GM23248 (cell line): ENCODE measurements around the gene QPRT. TPM values are rescaled to one million over a fixed set of nuclear protein-coding genes. Genes with fewer than 3 reads are reported as not detected.
"Not testable (repeated sequence)": the region's sequence is repeated elsewhere in the genome, so short reads cannot be mapped to it uniquely, and the experiment has no call there.

Source experiments
- DNase-seq: peaks from one replicate; pipeline ENCODE4 v3.0.0-alpha.2; 2015
- H2AFZ ChIP-seq: fragments of 200-600 bp; sonication (generic); 2 replicates; pipeline ENCODE4 v1.6.1; 2016; ENCODE audit warnings: antibody characterized with exemption
- H3F3A ChIP-seq: fragments of 200-600 bp; sonication (generic); 2 replicates; pipeline ENCODE4 v1.6.1; 2016; ENCODE audit warnings: mild to moderate bottlenecking, antibody characterized with exemption, mixed run types; ENCODE audit not compliant: insufficient read depth
- H3K27ac ChIP-seq: fragments of 200-600 bp; sonication (generic); 2 replicates; pipeline ENCODE4 v1.5.1; 2016; ENCODE audit warnings: mild to moderate bottlenecking
- H3K27me3 ChIP-seq: fragments of 200-600 bp; sonication (generic); replicated peaks from 2 replicates; pipeline ENCODE4 v1.6.1; 2016; ENCODE audit warnings: mild to moderate bottlenecking; ENCODE audit not compliant: insufficient read depth
- H3K36me3 ChIP-seq: fragments of 200-600 bp; sonication (generic); 2 replicates; pipeline ENCODE4 v1.6.1; 2016; ENCODE audit warnings: low read depth, mild to moderate bottlenecking
- H3K4me1 ChIP-seq: fragments of 200-600 bp; sonication (generic); 2 replicates; pipeline ENCODE4 v1.6.1; 2016; ENCODE audit warnings: mild to moderate bottlenecking; ENCODE audit not compliant: insufficient read depth
- H3K4me2 ChIP-seq: fragments of 200-600 bp; sonication (generic); one replicate; pipeline ENCODE4 v1.6.1; 2016; ENCODE audit warnings: mild to moderate bottlenecking; ENCODE audit not compliant: unreplicated experiment
- H3K4me3 ChIP-seq: fragments of 200-600 bp; sonication (generic); 2 replicates; pipeline ENCODE4 v1.5.1; 2016; ENCODE audit warnings: mild to moderate bottlenecking
- H3K79me2 ChIP-seq: fragments of 200-600 bp; sonication (generic); 2 replicates; pipeline ENCODE4 v1.6.1; 2016; ENCODE audit warnings: mild to moderate bottlenecking; ENCODE audit not compliant: insufficient read depth
- H3K9ac ChIP-seq: fragments of 200-600 bp; sonication (generic); 2 replicates; pipeline ENCODE4 v1.6.1; 2016; ENCODE audit warnings: mild to moderate bottlenecking
- H3K9me2 ChIP-seq: fragments of 200-600 bp; sonication (generic); 2 replicates; pipeline ENCODE4 v1.6.1; 2016; ENCODE audit warnings: mixed run types, mild to moderate bottlenecking, moderate library complexity; ENCODE audit not compliant: insufficient read depth
- H3K9me3 ChIP-seq: fragments of 200-600 bp; sonication (generic); one replicate; pipeline ENCODE4 v1.6.1; 2017; ENCODE audit warnings: low read depth
- H4K20me1 ChIP-seq: fragments of 200-600 bp; sonication (generic); 2 replicates; pipeline ENCODE4 v1.6.0; 2016; ENCODE audit not compliant: insufficient read depth
- EZH2 ChIP-seq: fragments of 200-600 bp; sonication (generic); IDR thresholded peaks from 2 replicates; pipeline ENCODE4 v1.6.1; 2018; ENCODE audit warnings: antibody characterized with exemption, mild to moderate bottlenecking; ENCODE audit not compliant: insufficient read depth, poor library complexity, severe bottlenecking
- EZH2phosphoT487 ChIP-seq: fragments of 200-600 bp; sonication (generic); IDR thresholded peaks from 2 replicates; pipeline ENCODE4 v1.6.1; 2018; ENCODE audit warnings: antibody characterized with exemption, moderate library complexity, mild to moderate bottlenecking, low read depth; ENCODE audit not compliant: insufficient read depth
- WGBS, 2 experiments: methylation state at CpG; one replicate each; pipeline ENCODE4 v1.1.6; 2015 to 2017; ENCODE audit warnings: low lambda C conversion rate in 2 of 2, low coverage in 1 of 2; ENCODE audit errors: missing lambda C conversion rate in 2 of 2; 5-methylcytosine and 5-hydroxymethylcytosine counted together
- in situ Hi-C: fragments of 300-500 bp; cut with MboI; formaldehyde crosslinking; loops from 2 replicates; pipeline ENCODE4 v1.15.0; 2020
- polyA plus RNA-seq: library from polyadenylated mRNA; unstranded; fragments of >200 nt; fragmentation: Nextera tagmentation; extraction: Ambion mirVana; gene quantifications from 2 replicates; pipeline ENCODE4 v1.2.1, GENCODE V29; 2016
- total RNA-seq: library from RNA; depleted of rRNA; stranded (reverse); fragments of >200 nt; shearing (Covaris generic); gene quantifications from 2 replicates; pipeline ENCODE4 v1.2.3, GENCODE V29; 2014

QPRT gene
- total and polyA plus RNA-seq, 2 experiments from 2014 or later, result 0.32 to 0.85 TPM

DNA sequence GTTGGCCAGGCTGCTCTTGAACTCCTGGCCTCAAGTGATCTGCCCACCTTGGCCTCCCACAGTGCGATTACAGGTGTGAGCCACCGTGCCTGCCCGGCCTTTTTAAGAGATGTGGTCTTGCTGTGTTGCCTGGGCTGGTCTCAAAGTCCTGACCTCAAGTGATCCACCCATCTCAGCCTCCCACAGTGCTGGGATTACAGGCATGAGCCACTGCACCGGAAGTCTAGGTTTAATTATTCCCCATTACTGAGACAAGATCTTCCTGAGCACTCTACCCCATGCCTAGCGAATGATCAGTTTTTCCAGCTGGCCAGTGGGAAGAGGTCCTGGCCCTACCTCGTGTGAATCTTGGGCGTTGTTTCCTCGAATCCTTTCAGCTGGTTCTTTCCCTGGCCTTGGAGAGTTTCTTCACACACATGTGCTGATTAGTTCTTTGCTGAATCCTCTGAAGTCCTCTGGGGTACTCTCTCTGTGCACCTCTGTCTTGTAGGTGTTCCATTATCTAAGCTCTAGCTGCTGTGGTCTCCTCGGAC is 47.9 kb downstream of the QPRT start:
- H3F3A ChIP-seq, result no peaks in the 10 kb centered on the region

GRCh38 chr16:29727452-29727851 is 48.5 kb downstream of the QPRT start:
- Histone ChIP-seq H3K9me2 (no peaks in the 10 kb centered on the region), H3F3A (no peaks in the 10 kb centered on the region), H3K9me3 (no peaks in the 10 kb centered on the region), H3K27ac (no peak overlapping the region), H3K79me2 (no peaks in the 10 kb centered on the region), H3K4me2 (no peak overlapping the region), H3K9ac (no peak overlapping the region), H2AFZ (no peak overlapping the region), H4K20me1 (no peaks in the 10 kb centered on the region), H3K27me3 (peaks cover 9% of the 10 kb centered on the region), H3K4me1 (no peaks in the 10 kb centered on the region), H3K4me3 (no peak overlapping the region), H3K36me3 (no peaks in the 10 kb centered on the region)
- 47 to 50% methylated on average over 7 of the region's 7 CpGs for WGBS, 2 experiments
- no peak for TF ChIP-seq EZH2phosphoT487
- no peak for TF ChIP-seq EZH2
- in situ Hi-C loops, result no loop called here
- DNase-seq, result no peak

More for the DNA sequence above, 47.9 kb downstream of the QPRT start:
- Histone ChIP-seq H3K27me3 (peaks cover 9% of the 10 kb centered on the region), H3K9me3 (no peaks in the 10 kb centered on the region), H3K9ac (no peak overlapping the region), H3K27ac (no peak overlapping the region), H3K79me2 (no peaks in the 10 kb centered on the region), H2AFZ (no peak overlapping the region), H3K9me2 (no peaks in the 10 kb centered on the region), H3K36me3 (no peaks in the 10 kb centered on the region), H3K4me3 (no peak overlapping the region), H4K20me1 (no peaks in the 10 kb centered on the region), H3K4me2 (no peak overlapping the region), H3K4me1 (no peaks in the 10 kb centered on the region)
- in situ Hi-C loops, result no loop called here
- no peak for DNase-seq
- 64 to 67% methylated on average over 9 of the region's 9 CpGs for WGBS, 2 experiments
- TF ChIP-seq EZH2phosphoT487 (no peak), EZH2 (no peak)

DNA sequence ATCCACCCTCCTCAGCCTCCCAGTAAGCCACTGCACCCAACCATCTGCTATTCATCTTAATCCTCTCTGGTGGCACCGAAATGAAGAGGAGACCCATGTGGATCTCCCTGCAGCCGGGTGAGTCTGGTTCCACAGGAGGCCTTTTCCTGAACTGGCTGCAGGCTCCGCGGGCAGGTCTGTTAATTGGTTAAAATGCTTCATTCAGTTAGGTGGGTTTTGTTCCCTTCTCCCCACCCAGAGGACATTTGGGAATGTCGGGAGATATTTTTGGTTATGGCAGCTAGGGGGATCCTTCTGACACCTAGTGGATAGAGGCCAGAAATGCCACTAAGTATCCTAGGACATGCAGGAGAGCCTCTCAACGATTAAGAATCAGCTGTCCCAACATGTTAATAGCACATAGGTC is 50.1 kb downstream of the QPRT start:
- 8% methylated on average over 6 of the region's 6 CpGs for WGBS, 2 experiments
- H3K27ac ChIP-seq, result no peak overlapping the region
- no peak for TF ChIP-seq EZH2phosphoT487
- no peaks in the 10 kb centered on the region for H3K9me2 ChIP-seq
- peaks cover 16% of the 10 kb centered on the region for H3K27me3 ChIP-seq
- H2AFZ ChIP-seq, result peak overlapping the region; percentile 81
- in situ Hi-C loops, result no loop called here
- H3K36me3 ChIP-seq, result no peaks in the 10 kb centered on the region
- peak; percentile 72 for DNase-seq
- H3K9me3 ChIP-seq, result no peaks in the 10 kb centered on the region
- H3K79me2 ChIP-seq, result no peaks in the 10 kb centered on the region
- no peaks in the 10 kb centered on the region for H3K4me1 ChIP-seq
- no peaks in the 10 kb centered on the region for H4K20me1 ChIP-seq
- H3F3A ChIP-seq, result no peaks in the 10 kb centered on the region
- peak overlapping the region; percentile 22; the same call in 1 of the 2 replicates for H3K9ac ChIP-seq
- H3K4me3 ChIP-seq, result peak overlapping the region; percentile 62
- H3K4me2 ChIP-seq, result peak overlapping the region; percentile 87

- Histone ChIP-seq H3K4me3 (no peak overlapping the region), H4K20me1 (no peaks in the 10 kb centered on the region), H3K9ac (no peak overlapping the region), H3K27me3 (peaks cover 16% of the 10 kb centered on the region), H2AFZ (no peak overlapping the region), H3F3A (no peaks in the 10 kb centered on the region), H3K79me2 (no peaks in the 10 kb centered on the region), H3K9me2 (no peaks in the 10 kb centered on the region), H3K4me2 (no peak overlapping the region), H3K27ac (no peak overlapping the region), H3K4me1 (no peaks in the 10 kb centered on the region), H3K36me3 (no peaks in the 10 kb centered on the region), H3K9me3 (no peaks in the 10 kb centered on the region)
- in situ Hi-C loops, result no loop called here
- no peak for DNase-seq
- TF ChIP-seq EZH2phosphoT487 (no peak), EZH2 (no peak)
- 60 to 63% methylated on average over 7 of the region's 7 CpGs for WGBS, 2 experiments
Measured at GRCh38 chr16:29730649-29731048, 51.7 kb downstream of the QPRT start.

- H3F3A ChIP-seq, H4K20me1 ChIP-seq, H3K4me3 ChIP-seq, H3K79me2 ChIP-seq, in situ Hi-C loops, DNase-seq, H3K36me3 ChIP-seq, H3K4me1 ChIP-seq, H3K9me3 ChIP-seq, H3K9me2 ChIP-seq, H3K9ac ChIP-seq, H3K27ac ChIP-seq, H2AFZ ChIP-seq, H3K4me2 ChIP-seq: not testable (repeated sequence)
- WGBS, 2 experiments, result 50 to 55% methylated on average over 13 of the region's 13 CpGs
- H3K27me3 ChIP-seq, result peaks cover 11% of the 10 kb centered on the region
Measured at GRCh38 chr16:29731768-29732601, 53.0 kb downstream of the QPRT start.
